Esophagus squamous epithelium (tissue), 5 donors: ENCODE results near the gene EVL. TPM values are rescaled to one million over a fixed set of nuclear protein-coding genes. Genes with fewer than 3 reads are reported as not detected.

Experiments
- DNase-seq: peaks from one replicate; lab custom pipeline; 2025; lab: John Stamatoyannopoulos, UW
- H3K27ac ChIP-seq, 4 donors: fragments of 200-600 bp; sonication (generic); one replicate each; pipeline ENCODE4 v1.5.1; 2016 to 2019; ENCODE audit warnings: mild to moderate bottlenecking in 1 of 4
- H3K27me3 ChIP-seq, 4 donors: fragments of 200-600 bp; sonication (generic); 1 replicate in 3 of 4; 2 replicates in 1 of 4; pipeline versions ENCODE4 v1.5.1 to v1.6.0; 2017 to 2021; ENCODE audit warnings: antibody characterized with exemption in 1 of 4
- H3K36me3 ChIP-seq, 3 donors: fragments of 200-600 bp; sonication (generic); one replicate each; pipeline ENCODE4 v1.5.1; 2016 to 2019
- H3K4me1 ChIP-seq, 3 donors: fragments of 200-600 bp; sonication (generic); one replicate each; pipeline ENCODE4 v1.5.1; 2017 to 2019
- H3K4me3 ChIP-seq, 4 donors: fragments of 200-600 bp; sonication (generic); 1 replicate in 3 of 4; 2 replicates in 1 of 4; pipeline ENCODE4 v1.5.1; 2016 to 2019; ENCODE audit warnings: mild to moderate bottlenecking in 2 of 4, moderate library complexity in 1 of 4
- H3K9me3 ChIP-seq, 3 donors: fragments of 200-600 bp; sonication (generic); one replicate each; pipeline ENCODE4 v1.5.1; 2016 to 2019
- CTCF ChIP-seq, 6 experiments: fragments of 450-650 bp in 4 of 6; fragments of 200-600 bp in 2 of 6; sonication (generic) in 2 of 6; IDR thresholded peaks; one replicate each; pipeline ENCODE4 v1.5.1; 2016 to 2019; ENCODE audit warnings: antibody characterized with exemption in 6 of 6, mild to moderate bottlenecking in 4 of 6, moderate library complexity in 4 of 6
- POLR2A ChIP-seq, 4 donors: fragments of 450-650 bp; IDR thresholded peaks; one replicate each; pipeline ENCODE4 v1.6.1; 2017; ENCODE audit warnings: antibody characterized with exemption in 4 of 4, mild to moderate bottlenecking in 4 of 4, moderate library complexity in 3 of 4
- WGBS, 2 donors: methylation state at CpG; one replicate each; pipeline ENCODE4 v1.1.5; 2018; 5-methylcytosine and 5-hydroxymethylcytosine counted together
- intact Hi-C: fragments of 100-400 bp; cut with DNase I; formaldehyde crosslinking; loops from one replicate; pipeline ENCODE4 v1.15.0; 2022
- total RNA-seq, 4 donors: library from RNA; depleted of rRNA; stranded (reverse); fragments of >200 nt; gene quantifications; one replicate each; pipeline ENCODE4 v1.1.0, GENCODE V29; 2016
- donor health status: DM: yes; HTN: yes; CAD: no.

The EVL gene
- total RNA-seq, 4 donors from 2014 or later = 20.0 to 61.2 (median 25.8) TPM

- H3K4me3 ChIP-seq = no peak overlapping the region
- H3K9me3 ChIP-seq = no peaks in the 10 kb centered on the region
- TF ChIP-seq CTCF (IDR thresholded peaks at IDR 0.05) = no peak
- TF ChIP-seq POLR2A (IDR thresholded peaks at IDR 0.05) = no peak
- H3K27me3 ChIP-seq = no peaks in the 10 kb centered on the region
- intact Hi-C loops = no loop called here
- peaks cover 0 to 46% (median 0%) of the 10 kb centered on the region in 3 donors for H3K36me3 ChIP-seq
- 50 to 96% methylated on average over 2 to 5 of the region's 5 CpGs for WGBS, 2 donors
- H3K27ac ChIP-seq = no peak overlapping the region
- DNase-seq = no peak
- peaks cover 0 to 24% (median 0%) of the 10 kb centered on the region in 3 donors for H3K4me1 ChIP-seq
These were observed 21.1 kb downstream of the EVL start for GRCh38 chr14:100086361-100086760.

GRCh38 chr14:100088226-100088625 lies 23.0 kb downstream of the EVL start:
- Histone ChIP-seq H3K4me1 (peaks cover 0 to 17% (median 0%) of the 10 kb centered on the region in 3 donors), H3K4me3 (no peak overlapping the region), H3K9me3 (no peaks in the 10 kb centered on the region), H3K27ac (no peak overlapping the region), H3K36me3 (peaks cover 0 to 55% (median 0%) of the 10 kb centered on the region in 3 donors), H3K27me3 (no peaks in the 10 kb centered on the region)
- 92 to 100% methylated on average over 3 of the region's 3 CpGs for WGBS, 2 donors
- intact Hi-C loops = no loop called here
- no peak for TF ChIP-seq POLR2A (IDR thresholded peaks at IDR 0.05)
- TF ChIP-seq CTCF (IDR thresholded peaks at IDR 0.05) = no peak
- no peak for DNase-seq

GRCh38 chr14:100091386-100091785 lies 26.2 kb downstream of the EVL start:
- Histone ChIP-seq H3K27me3 (no peaks in the 10 kb centered on the region), H3K9me3 (no peaks in the 10 kb centered on the region), H3K27ac (no peak overlapping the region), H3K4me3 (no peak overlapping the region), H3K4me1 (peaks cover 0 to 2% (median 0%) of the 10 kb centered on the region in 3 donors), H3K36me3 (peaks cover 0 to 46% (median 0%) of the 10 kb centered on the region in 3 donors)
- intact Hi-C loops = no loop called here
- 85 to 89% methylated on average over 4 to 6 of the region's 7 CpGs for WGBS, 2 donors
- TF ChIP-seq CTCF (IDR thresholded peaks at IDR 0.05) (no peak), POLR2A (IDR thresholded peaks at IDR 0.05) (no peak)
- DNase-seq = no peak

- Histone ChIP-seq H3K4me1 (peaks cover 0 to 3% (median 0%) of the 10 kb centered on the region in 3 donors), H3K27ac (no peak overlapping the region), H3K4me3 (no peak overlapping the region), H3K9me3 (no peaks in the 10 kb centered on the region), H3K27me3 (no peaks in the 10 kb centered on the region), H3K36me3 (peaks cover 0 to 41% (median 0%) of the 10 kb centered on the region in 3 donors)
- no peak for DNase-seq
- 29 to 31% methylated on average over 1 of the region's 1 CpG for WGBS, 2 donors
- intact Hi-C loops = no loop called here
- TF ChIP-seq POLR2A (IDR thresholded peaks at IDR 0.05) (no peak), CTCF (IDR thresholded peaks at IDR 0.05) (no peak)
These were observed 27.6 kb downstream of the EVL start for GRCh38 chr14:100092832-100093231.

DNA sequence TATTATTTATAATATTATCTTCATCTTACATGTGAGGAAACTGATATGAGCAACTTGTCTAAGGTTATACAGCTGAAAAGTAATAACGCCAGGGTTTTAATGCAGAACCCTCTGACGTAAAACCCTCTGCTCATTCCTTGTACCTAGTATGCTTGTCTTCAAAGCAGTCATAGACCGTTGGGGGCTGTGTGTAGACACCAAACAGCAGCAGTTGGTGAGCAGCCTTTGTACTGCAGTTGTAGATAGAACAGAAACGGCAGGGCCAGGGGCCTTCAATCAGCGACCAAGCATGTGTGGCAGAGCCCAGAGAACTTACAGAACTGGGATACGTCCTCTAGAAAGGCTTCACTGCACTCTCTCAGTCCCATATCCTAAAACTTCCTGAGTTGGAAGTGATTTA lies 28.1 kb downstream of the EVL start:
- intact Hi-C loops = no loop called here
- H3K36me3 ChIP-seq = peaks cover 0 to 41% (median 0%) of the 10 kb centered on the region in 3 donors
- 82 to 95% methylated on average over 5 to 6 of the region's 6 CpGs for WGBS, 2 donors
- H3K27me3 ChIP-seq = no peaks in the 10 kb centered on the region
- no peaks in the 10 kb centered on the region for H3K9me3 ChIP-seq
- no peak for DNase-seq
- H3K27ac ChIP-seq = no peak overlapping the region
- H3K4me1 ChIP-seq = peaks cover 0 to 3% (median 0%) of the 10 kb centered on the region in 3 donors
- TF ChIP-seq POLR2A (IDR thresholded peaks at IDR 0.05) (no peak), CTCF (IDR thresholded peaks at IDR 0.05) (no peak)
- no peak overlapping the region for H3K4me3 ChIP-seq
